GM12891 (cell line): ENCODE data around the gene IL18BP.

Experiments
- PAX5 ChIP-seq: IDR thresholded peaks from 2 replicates; pipeline ENCODE4 v1.6.1; 2011; ENCODE audit warnings: low read length, moderate library complexity, mild to moderate bottlenecking; ENCODE audit not compliant: insufficient read depth, severe bottlenecking
- POLR2A ChIP-seq: IDR thresholded peaks from 2 replicates; pipeline ENCODE4 v1.6.1; 2011; ENCODE audit warnings: low read depth, low read length, control low read depth
- POLR2AphosphoS5 ChIP-seq: IDR thresholded peaks from 2 replicates; pipeline ENCODE4 v1.6.1; 2011; ENCODE audit warnings: low read depth, low read length, control low read depth
- POU2F2 ChIP-seq: IDR thresholded peaks from 2 replicates; pipeline ENCODE4 v1.6.1; 2011; ENCODE audit warnings: low read depth, mild to moderate bottlenecking, control low read depth, low read length, moderate library complexity
- SPI1 ChIP-seq: IDR thresholded peaks from 2 replicates; pipeline ENCODE4 v1.6.1; 2011; ENCODE audit warnings: low read depth, low read length, control low read depth

DNA sequence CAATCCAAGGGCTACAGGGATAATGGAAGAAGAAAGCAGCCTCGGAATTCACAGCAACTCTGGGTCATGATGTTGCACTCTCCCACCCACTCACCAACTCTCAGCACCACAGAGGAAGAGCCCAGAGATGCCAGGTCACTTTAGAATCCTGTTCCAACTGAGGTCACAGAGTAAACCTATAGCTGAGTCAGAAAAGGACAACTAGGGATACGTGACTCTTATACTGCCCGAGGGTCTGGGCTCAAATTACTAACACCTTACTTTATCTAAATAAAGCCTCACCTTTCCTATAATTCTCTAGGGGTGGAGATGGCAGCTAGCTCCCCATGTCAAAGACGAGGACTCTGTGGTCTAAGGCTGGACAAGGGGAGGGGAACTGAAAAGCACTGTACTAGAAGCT lies 24.6 kb downstream of the IL18BP start:
- TF ChIP-seq PAX5, result no peak
- TF ChIP-seq POU2F2, result no peak
- no peak for TF ChIP-seq POLR2AphosphoS5
- TF ChIP-seq SPI1, result no peak
- no peak for TF ChIP-seq POLR2A
